GM21737 (cell line): ENCODE measurements around the gene GPR17.

ENCODE experiments used
- ATAC-seq: cut with Tn5 transposase; IDR thresholded peaks from one replicate; pipeline ENCODE4 v1.9.1; 2021; ENCODE audit warnings: mild to moderate bottlenecking, moderate library complexity; ENCODE audit not compliant: unreplicated experiment

GPR17 gene

DNA sequence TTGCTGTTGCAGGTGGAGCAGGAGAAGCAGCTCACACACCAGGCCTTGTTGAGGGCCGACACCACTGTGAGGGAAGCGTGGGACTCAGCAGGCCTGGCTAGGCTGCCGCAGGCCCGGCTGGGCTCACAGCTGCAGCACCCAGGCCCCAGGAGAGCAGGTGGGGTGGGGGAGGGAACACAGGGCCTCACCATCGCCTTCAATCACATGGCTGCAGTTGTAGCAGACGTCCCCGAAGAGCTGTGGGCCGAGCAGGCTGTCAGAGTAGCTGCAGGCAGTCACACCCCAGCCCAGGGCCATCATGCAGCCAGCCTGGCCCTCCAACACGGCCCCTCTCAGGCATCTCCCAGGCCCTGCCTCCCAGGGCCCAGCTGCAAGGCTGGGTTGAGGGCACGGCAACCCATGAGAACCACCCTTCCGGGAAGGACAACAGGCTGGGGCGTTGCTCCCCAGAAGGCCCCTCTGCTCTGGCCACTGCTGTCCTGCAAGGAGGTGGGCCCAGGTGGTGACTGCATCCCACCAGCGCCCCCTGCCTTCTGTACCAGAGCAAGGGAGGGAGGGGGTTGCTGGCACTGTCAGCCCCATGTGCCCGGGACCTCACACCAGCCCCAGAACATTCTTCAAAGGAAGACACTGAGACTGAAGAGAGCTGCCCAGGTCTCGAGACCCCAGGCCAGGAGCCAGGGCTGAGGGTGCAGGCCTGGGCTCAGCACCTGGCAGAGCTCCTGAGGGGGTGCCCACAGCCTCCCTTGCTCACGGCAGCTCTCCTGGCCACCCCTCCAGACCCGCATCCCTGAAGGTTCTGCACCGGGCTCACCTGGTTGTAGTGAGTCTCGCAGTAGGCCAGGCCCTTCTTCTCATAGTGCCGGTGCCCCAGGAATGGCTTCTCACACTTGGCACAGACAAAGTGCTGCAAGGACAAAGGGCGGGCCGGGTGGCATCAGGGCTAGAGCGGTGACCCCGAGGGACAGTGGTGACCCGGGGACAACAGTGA lies 5.6 kb upstream of the GPR17 start:
- ATAC-seq: no peak

DNA sequence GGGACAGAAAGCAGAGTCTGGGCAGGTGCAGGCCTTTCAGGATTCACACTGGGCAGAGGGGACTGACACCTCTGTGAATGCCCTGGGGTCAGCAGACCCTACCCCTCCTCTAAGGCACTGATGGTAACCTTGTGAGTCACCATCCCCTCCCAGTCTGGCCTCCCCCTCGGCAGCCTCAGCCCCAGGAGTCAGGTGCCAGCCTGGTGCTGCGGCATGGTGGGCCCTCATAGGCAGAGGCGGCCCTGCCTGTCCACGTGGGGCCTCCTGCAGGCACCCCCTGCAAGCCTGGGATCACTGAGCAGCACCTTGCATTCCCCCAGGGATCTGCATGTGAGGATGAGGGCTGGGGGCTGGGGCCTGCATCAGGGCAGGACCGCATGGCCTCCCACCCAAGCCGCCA lies 4.8 kb upstream of the GPR17 start:
- ATAC-seq: no peak

DNA sequence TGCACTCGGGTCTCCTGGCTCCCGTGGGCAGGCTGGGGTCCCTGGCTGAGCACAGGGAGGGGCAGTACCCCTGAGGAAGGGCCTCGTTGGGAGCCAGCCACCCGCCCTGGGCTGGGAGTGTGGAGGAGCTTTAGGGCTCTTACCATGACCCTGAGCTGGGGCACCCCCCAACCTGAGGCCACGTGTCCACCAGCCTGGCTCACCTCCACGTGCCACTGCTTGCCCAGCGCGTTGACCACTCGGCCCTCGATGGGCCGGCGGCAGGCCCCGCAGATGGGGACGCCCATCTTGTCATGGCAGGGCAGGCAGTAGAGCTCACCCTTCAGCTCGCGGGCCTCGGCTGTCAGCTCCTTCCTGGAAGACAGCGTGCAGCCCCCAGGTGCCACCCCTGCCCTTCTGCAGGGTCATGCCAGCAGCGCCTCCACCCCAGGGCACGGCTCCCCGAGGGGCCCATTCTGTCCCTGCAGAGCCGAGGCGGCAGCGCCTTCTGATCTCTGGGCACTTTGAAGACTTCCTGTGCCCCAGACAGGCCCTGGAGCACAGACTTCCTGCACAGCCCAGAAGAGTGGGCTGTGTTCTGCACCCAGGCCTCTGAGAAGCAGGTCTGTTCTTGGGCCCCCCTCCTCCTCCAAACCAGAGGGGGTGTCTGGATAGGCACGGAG lies 4.0 kb upstream of the GPR17 start:
- no peak for ATAC-seq

DNA sequence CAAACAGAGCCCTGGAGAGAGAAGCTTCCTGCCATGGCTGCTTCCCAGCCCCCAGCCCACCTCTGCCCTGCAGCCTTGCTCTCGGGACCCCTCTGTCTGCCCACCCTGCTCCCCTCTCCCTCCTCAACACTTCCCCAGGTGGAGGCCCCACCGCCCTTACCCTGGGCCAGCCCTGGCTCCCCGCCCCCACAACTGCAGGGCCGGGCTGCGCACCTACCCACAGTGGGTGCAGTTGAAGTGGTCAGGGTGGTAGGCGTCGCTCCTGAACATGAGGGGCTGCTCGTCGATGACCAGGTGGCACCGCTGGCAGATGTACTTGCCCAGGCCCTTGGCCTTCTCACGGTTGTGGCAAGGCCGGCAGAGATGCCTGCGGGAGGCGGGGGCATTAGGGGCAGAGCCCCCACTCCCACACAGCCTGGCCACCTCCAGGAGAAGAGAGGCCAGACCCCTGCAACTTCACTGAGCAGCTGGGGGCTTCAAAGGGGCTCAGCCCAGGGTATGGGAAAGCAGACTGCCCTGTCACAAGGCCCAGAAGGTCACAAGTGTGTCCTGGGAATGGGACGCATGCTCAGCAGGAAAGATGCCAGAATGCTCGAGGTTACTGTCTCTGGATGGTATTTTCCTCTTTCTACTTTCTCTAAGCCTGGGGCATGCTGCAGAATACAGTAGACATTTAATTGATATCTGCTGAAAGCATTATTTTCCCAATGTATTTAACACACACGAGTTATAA lies 3.1 kb upstream of the GPR17 start:
- ATAC-seq: no peak

DNA sequence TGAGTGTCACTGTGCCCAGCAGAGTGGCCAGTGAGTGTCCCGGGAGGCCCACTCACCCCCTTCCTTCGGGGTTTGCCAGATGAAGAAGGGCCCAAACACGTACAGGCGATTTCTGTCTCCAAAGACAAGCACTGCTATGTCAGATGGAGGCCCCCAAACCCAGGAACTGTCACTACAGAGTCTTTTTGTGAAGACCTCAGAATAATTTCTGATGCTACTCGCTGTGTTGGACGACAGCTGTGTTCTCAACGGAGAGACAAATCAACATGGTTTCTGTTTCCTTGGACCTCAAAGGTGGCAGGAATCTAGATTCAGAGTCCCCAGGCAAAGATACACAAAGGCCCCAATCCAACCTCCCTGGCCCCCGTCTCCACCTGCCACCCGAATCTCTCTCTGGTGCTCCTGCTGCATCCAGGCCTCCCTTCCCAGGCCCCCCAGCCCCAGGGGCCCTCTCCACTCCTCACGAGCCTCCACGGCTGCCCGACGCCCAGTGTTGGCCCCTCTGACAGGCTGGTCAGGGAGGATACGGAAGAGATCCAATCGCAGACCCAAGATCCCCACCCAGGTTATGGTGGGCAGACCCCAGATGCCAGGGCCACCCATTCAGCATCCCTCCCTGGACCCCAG lies 2.4 kb upstream of the GPR17 start:
- ATAC-seq: no peak

DNA sequence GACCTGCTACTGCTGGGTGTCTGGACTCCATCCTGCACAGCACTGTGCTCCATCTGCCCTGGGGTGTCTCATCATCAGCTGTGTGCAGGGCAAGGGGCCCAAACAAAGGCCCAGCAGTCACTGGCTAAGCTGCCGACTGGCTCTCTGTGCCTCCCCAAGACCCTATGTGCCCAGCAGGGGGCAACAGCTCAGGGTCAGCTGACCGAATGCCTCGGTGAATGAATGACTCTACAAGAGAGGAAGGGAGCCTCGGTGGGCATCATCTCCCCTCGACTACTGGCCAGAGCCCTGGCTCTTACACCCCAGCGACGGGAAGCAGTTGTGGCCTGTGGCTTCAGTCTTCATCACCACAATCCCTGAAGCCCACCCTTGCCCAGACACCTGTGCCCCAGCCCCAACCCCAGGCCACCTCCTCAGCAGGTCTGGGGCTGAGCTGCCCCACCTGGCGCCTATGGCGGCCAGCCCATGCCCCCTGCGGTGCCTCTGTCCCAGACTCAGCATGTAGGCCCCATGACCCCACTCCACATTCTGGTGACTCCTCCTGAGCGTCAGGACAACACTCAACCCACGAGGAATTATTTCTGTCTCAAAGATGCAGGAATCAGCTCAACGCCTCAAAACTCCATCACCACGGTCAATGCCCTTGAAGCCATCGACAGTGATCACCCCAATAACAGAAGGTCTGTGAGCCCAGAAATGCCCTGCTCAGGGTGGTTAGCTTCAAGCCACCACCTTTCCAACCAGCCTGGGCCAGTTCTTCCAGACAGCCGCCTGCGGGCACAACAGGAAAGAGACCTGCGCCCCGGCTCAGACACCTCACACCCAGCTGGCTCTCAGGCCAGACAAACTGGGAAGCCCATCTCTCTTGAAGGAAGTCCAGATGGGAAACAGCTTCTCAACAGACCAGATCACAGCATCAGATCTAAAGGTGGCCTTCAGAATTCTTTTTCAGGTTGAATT lies 1.6 kb upstream of the GPR17 start:
- ATAC-seq: no peak

DNA sequence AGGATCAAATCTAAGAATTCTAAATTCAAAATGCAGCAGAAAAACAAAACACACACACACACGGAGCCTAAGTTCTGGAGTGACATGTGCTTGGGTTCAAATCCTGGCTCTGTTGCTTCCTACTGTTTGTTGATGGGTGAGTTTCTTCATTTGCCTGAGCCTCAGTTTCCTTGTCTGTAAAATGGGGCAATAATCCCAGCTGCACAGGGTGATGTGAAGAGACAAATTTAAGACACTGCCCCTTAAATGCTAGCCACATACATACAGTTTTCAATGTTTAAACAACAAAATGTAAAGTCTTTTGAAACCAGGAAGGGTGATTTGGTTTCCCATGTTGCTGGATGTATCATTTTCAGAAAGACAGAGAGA lies 943 bp upstream of the GPR17 start:
- no peak for ATAC-seq

DNA sequence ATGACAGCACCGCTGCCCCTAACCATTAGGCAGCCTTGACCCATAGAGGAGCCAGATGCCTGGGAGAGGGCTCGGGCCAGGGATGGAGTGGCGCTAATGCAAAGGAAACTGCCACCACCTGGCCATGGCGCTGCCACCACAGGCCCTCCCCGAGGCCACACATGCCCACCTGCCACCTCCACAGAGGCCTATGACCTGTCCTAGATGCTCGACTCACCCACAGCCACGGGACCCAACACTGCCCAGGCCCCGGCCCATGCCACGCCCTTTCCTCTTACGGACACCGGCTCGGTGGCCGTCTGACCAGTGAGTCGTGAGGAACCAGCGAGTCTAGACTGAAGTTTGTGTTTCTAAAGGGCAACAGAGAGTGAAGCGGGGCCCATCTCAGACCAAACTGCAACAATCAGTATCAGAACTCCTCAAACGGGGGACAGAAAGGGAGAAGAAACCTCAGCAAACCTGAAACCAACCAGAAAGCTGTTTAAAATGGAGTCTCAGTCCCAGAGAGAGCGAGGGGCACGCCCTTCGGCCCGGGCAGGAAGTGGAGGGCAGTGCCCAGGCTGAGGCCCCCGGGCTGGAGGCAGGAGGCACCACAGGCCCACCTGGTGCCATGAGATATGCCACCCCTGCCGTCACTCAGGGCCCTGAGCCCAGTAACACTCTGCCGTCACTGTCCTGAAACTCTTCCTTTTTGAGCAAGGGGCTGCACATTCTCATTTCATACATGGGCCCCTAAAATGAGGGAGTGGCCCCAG lies 711 bp downstream of the GPR17 start:
- no peak for ATAC-seq

DNA sequence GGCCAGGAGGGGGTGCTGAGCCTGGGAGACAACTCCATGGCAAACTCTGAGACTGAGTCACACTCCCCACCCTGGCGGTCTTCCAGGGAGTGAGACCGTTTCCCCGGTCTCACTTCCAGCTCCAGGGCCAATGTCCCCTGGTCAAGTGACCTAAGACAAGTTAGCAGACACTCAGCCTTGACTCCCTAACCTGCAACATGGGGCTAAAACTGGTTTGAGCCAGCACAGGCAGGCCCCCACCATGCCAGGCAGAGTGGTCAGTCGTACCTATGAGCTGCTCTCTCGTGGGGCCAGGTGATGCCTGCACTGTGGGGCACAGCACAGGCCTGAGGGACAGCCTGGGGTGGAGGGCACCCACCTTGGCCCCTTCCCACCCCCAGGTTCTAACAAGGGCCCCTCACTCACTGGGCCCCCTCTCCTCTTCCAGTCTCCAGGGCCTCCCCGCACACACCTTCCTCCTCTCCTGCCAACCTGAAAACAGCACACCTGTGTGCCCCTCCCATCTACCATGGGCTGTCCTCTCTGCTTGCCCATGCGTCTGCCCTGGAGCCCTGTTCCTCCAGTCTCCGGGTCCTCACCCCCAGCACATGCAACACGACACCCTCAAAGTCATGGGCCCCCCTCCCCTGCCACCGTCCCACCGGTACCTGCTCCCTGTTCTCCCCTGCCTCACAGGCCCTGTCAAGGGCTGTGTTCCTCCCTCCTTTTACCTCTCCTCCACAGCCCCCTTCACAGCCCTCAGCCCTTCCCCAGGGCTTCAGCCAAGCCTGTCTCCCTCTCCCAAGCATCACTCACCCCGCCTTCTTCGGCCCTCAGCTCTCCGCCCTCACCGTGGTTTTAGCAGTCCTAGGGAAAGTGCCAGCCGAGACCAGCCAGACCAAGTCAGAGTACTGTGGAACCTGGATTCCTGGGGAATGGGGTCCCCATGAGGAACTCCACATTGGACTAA lies 1.6 kb downstream of the GPR17 start:
- ATAC-seq: no peak

DNA sequence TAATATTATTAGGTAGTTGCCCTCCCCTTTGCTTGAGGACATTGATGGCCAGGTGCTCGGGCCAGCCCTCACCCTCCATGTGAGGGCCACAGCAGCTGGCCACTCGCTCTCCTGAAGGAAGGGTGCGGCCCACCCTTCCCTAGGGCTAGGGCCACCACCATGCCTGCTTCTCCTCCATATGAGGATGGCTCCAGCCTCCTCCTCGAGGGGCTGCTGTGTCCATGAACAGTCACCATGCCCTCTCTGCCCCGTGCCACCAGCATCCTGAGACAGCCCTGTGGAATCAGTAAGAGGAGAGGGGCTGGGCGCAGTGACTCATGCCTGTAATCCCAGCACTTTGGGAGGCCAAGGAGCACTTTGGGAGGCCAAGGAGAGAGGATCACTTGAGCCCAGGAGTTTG lies 2.4 kb downstream of the GPR17 start:
- no peak for ATAC-seq

DNA sequence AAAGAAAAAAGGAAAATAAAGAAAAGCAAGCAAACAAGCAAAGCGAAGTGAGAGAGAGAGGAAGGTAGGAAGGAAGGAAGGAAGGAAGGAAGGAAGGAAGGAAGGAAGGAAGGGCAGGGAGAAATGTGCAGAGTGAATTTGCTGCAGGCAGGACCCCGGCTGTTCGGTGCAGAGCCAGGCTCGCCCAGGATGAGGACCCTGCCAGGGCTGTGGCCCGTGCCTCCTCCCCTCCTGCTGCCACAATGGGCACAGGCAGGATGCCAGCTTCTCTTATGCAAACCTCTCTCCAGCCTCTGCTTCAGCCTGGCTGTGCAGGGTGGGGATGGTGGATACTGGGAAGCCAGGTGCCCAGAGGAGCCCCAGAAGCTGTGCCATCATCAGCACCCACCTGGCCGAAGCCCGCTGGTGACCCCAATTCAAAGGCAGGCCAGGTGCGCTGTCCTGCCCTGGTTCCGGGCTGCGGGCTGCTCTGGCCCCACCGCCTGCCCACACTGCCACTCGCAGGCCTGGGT lies 3.2 kb downstream of the GPR17 start:
- no peak for ATAC-seq

DNA sequence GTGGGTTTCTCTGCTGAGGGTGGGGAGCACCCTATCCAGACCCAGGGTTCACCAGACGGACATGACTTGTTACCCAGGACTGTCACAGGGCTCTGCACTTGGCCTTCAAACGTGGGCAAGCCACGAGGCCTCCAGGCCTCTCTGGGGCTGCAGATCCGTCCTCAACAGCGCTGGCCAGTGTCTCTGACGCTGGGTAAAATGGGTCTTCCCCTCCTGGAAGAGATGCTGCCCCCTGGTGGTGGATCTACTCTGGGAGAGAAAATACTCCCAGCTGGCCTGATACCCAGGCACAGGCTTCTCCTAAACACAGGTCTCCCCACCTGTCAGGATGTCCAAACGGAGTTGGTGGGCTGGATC lies 3.7 kb downstream of the GPR17 start:
- peak; percentile 60 for ATAC-seq

DNA sequence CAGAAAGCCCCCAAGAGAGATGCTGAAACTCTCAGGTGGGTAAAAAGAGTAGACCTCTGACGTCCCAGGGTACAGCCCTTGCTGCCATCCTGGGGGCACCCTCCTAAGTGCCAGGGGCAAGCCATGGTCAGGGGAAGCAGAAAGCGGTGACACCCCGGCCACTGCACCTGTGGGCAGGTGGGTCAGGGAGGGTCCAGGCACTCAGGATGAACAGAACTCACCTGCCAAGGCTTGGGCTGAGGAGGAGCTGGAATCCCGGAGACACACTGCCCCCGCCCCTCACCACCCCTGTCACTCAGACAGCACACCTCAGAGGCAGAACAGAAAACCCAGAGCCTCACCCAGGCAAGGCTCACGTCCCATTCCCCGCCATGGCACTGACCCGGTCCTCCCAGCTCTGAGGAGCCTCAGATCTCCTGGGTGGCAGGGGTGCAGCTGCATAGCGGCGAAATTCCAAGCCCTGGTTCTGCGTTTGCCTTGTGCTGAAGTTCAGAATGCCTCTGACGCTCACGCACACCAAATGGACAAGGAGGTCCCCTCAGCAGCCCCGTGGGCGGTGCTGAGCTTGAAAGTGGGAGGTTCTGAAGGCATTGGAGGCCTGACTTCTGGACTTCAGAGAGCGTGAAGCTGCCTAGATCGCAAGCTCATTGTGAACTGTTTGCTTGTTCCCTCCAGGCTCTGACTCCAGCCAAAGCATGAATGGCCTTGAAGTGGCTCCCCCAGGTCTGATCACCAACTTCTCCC lies 4.3 kb downstream of the GPR17 start:
- no peak for ATAC-seq

DNA sequence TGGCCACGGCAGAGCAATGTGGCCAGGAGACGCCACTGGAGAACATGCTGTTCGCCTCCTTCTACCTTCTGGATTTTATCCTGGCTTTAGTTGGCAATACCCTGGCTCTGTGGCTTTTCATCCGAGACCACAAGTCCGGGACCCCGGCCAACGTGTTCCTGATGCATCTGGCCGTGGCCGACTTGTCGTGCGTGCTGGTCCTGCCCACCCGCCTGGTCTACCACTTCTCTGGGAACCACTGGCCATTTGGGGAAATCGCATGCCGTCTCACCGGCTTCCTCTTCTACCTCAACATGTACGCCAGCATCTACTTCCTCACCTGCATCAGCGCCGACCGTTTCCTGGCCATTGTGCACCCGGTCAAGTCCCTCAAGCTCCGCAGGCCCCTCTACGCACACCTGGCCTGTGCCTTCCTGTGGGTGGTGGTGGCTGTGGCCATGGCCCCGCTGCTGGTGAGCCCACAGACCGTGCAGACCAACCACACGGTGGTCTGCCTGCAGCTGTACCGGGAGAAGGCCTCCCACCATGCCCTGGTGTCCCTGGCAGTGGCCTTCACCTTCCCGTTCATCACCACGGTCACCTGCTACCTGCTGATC lies 4.9 kb downstream of the GPR17 start:
- ATAC-seq: no peak

DNA sequence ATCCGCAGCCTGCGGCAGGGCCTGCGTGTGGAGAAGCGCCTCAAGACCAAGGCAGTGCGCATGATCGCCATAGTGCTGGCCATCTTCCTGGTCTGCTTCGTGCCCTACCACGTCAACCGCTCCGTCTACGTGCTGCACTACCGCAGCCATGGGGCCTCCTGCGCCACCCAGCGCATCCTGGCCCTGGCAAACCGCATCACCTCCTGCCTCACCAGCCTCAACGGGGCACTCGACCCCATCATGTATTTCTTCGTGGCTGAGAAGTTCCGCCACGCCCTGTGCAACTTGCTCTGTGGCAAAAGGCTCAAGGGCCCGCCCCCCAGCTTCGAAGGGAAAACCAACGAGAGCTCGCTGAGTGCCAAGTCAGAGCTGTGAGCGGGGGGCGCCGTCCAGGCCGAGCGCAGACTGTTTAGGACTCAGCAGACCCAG lies 5.4 kb downstream of the GPR17 start:
- ATAC-seq: no peak

DNA sequence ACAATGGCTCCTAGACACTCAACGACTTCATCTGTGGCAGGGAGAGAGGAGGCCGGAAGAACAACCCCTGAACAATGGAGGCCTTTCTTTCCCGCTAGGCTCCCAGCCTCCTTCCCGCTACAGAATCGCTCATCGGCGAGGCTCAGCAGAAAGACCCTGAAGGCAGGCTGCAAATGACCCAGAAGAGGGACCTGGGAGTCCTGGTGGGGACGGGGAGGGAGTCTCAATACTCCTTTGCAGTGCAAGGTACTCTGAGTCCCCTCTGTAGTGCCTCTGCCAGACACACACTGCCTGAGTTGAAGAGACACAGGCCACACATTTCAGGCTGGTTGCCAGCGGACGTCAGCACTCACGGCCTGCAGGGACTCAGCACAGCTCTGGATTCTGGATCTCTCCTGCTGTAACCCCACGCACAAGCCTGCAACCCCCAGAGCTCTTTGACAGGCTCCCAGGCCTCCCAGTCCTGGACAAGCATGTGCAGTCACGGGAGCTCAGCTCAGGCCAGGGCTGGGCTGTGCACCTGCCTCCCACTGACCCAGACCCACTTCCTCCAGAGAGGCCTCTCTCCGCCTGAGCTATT lies 6.1 kb downstream of the GPR17 start:
- no peak for ATAC-seq
